Ascending aorta (tissue), 2 donors: ENCODE measurements around the gene MSL3. TPM values are rescaled to one million over a fixed set of nuclear protein-coding genes. Genes with fewer than 3 reads are reported as not detected.

Experiments
- DNase-seq, 2 donors: peaks; one replicate each; pipeline ENCODE4 v3.0.0-alpha.2; 2019; ENCODE audit warnings: low spot score in 2 of 2
- H3K27ac ChIP-seq, 2 donors: fragments of 200-600 bp; sonication (generic); one replicate each; pipeline ENCODE4 v1.5.1; 2016 to 2017; ENCODE audit warnings: mild to moderate bottlenecking in 1 of 2
- H3K27me3 ChIP-seq: fragments of 200-600 bp; sonication (generic); one replicate; pipeline ENCODE4 v1.5.1; 2017
- H3K36me3 ChIP-seq, 2 donors: fragments of 200-600 bp; sonication (generic); one replicate each; pipeline ENCODE4 v1.5.1; 2016
- H3K4me1 ChIP-seq, 2 donors: fragments of 200-600 bp; sonication (generic); one replicate each; pipeline ENCODE4 v1.5.1; 2016 to 2017; ENCODE audit warnings: mild to moderate bottlenecking in 1 of 2
- H3K4me3 ChIP-seq, 2 donors: fragments of 200-600 bp; sonication (generic); one replicate each; pipeline ENCODE4 v1.5.1; 2016 to 2017; ENCODE audit warnings: mild to moderate bottlenecking in 1 of 2
- H3K9me3 ChIP-seq, 2 donors: fragments of 200-600 bp; sonication (generic); one replicate each; pipeline ENCODE4 v1.5.1; 2016
- intact Hi-C: fragments of 100-400 bp; cut with DNase I; formaldehyde crosslinking; loops from one replicate; pipeline ENCODE4 v1.15.1; 2023
- total RNA-seq: library from RNA; depleted of rRNA; stranded (reverse); fragments of >200 nt; gene quantifications from one replicate; pipeline ENCODE4 v1.1.0, GENCODE V29; 2016
- TF ChIP-seq, protein P1 (sequence below), 3 experiments: fragments of 200-600 bp in 2 of 3; fragments of 450-650 bp in 1 of 3; sonication (generic) in 2 of 3; IDR thresholded peaks; one replicate each; pipeline ENCODE4 v1.5.1; 2016 to 2019; ENCODE audit warnings: antibody characterized with exemption in 3 of 3, mild to moderate bottlenecking in 1 of 3, moderate library complexity in 1 of 3

The MSL3 gene
- total RNA-seq, 1 donor from 2014 or later: 28.5 TPM

- no peaks in the 10 kb centered on the region for H3K27me3 ChIP-seq
- H3K4me3 ChIP-seq: no peak overlapping the region
- no peaks in the 10 kb centered on the region for H3K36me3 ChIP-seq
- no peak overlapping the region for H3K27ac ChIP-seq
- TF ChIP-seq, protein P1, sequence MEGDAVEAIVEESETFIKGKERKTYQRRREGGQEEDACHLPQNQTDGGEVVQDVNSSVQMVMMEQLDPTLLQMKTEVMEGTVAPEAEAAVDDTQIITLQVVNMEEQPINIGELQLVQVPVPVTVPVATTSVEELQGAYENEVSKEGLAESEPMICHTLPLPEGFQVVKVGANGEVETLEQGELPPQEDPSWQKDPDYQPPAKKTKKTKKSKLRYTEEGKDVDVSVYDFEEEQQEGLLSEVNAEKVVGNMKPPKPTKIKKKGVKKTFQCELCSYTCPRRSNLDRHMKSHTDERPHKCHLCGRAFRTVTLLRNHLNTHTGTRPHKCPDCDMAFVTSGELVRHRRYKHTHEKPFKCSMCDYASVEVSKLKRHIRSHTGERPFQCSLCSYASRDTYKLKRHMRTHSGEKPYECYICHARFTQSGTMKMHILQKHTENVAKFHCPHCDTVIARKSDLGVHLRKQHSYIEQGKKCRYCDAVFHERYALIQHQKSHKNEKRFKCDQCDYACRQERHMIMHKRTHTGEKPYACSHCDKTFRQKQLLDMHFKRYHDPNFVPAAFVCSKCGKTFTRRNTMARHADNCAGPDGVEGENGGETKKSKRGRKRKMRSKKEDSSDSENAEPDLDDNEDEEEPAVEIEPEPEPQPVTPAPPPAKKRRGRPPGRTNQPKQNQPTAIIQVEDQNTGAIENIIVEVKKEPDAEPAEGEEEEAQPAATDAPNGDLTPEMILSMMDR (IDR thresholded peaks at IDR 0.05): no peak
- no peaks in the 10 kb centered on the region for H3K4me1 ChIP-seq
- DNase-seq: no peak
- H3K9me3 ChIP-seq: no peaks in the 10 kb centered on the region
- intact Hi-C loops: no loop called here
Observed at GRCh38 chrX:11813341-11813740, 55.3 kb downstream of the MSL3 start.

Other genes with a start within 250 kb of the MSL3 start
- gene ARHGAP6, start 92.3 kb upstream of the MSL3 start, total RNA-seq: 33.6 TPM